Measurements from ENCODE around the gene OR52W1. TPM values are rescaled to one million over a fixed set of nuclear protein-coding genes. Genes with fewer than 3 reads are reported as not detected.

OR52W1 gene
- total RNA-seq, result not detected in 2 replicates

GRCh38 chr11:6199174-6199810, at the start of gene OR52W1:
Gene OR52W1 (plus strand): TSS chr11:6199224. CDS start chr11:6199224, 0 bp downstream.

DNA sequence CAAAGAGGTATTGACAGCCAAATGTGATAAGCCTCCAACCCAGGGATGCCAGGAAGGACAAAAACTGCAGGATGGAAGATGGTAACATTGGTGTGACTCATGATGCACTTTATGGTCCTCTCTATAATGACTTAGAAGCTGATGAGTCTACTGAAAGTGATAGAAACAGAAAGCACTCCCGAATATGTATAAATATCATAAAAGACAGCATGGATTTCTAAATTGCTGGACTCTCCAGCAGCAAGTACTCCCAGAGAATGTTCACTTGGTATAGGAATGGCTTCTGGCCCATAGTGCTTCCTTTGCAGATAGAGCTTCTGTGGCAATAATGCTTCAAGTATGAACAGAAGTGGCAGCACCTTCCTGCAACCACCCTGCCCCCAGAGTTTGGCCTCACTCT, 28.8 kb upstream of the OR52W1 start, which contains the start of gene OR52B2:
Gene OR52B2 (minus strand): TSS at position 101 of the 400 bp plus-strand sequence. CDS start 0 bp downstream, at position 101.

GRCh38 chr11:6205366-6205765, 6.3 kb downstream of the OR52W1 start, which contains the start of gene C11orf42:
Gene C11orf42 (plus strand): TSS chr11:6205557. CDS start chr11:6205616, 59 bp downstream.

DNA sequence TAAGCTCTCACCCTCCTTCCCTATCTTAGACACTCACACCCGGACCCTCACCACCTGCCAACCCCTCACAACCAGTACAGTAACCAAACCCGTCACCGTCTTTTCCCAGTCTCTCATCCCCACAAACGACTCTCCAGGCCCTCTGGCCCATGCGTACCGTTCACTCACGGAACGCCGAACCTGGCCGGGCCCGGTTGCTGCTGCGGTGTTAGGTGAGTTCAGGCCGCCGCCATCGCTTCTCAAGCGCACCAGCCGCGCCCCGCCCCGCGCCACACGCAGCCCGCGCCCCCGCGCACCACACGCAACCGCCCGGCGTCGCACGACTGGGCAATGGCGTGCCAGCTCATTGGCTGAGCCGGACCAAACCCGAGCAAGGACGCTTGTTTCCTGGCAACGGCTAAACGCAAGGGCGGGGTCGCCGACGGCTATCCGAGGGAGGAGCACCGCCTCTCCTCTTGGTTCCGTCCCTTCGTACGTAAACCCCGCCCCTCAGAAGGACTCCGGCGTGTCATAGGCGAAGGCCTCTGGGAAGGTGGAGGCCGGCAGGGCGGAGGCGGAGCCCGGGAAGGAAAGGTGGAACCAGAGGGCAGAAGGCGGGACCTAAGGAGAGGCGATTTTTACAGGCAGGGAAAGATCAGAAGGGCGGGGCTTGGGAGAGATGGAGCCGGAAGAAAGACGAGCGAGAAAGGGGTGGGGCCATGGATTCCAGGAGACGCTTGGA, 35.5 kb downstream of the OR52W1 start, which contains the start of gene FHIP1B:
Gene FHIP1B (minus strand): TSS at position 250 of the 721 bp plus-strand sequence. CDS start 10,120 bp downstream, outside the sequence.

DNA sequence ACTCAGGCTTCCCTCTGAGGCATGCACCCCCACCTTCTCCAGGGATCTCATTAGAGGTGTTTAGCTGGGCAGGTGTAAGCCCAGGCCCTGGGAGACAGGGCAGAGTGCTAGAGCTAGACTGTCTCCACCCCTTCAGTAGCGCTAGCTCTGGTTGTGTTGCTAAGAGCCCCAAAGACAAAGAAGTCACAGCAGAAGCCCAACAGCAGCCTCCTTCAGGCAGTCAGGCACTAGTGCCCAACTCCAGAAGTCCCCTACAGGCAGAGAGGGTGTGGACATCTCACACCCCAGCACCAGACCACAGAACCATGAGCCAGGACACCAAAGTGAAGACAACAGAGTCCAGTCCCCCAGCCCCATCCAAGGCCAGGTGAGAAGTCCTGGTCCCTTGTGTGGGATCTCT, 39.9 kb downstream of the OR52W1 start, which contains the start of gene CNGA4:
Gene CNGA4 (plus strand): TSS at position 188 of the 400 bp plus-strand sequence. CDS start 118 bp downstream, at position 306.

Other genes with a start within 250 kb of the OR52W1 start
- gene OR56A5, start 230.7 kb upstream of the OR52W1 start, total RNA-seq, result not detected in 2 replicates
- gene OR52L1, start 212.2 kb upstream of the OR52W1 start, total RNA-seq, result not detected in 2 replicates
- not detected in 2 replicates for gene OR56A4, start 192.3 kb upstream of the OR52W1 start, total RNA-seq
- gene OR56A1, start 168.5 kb upstream of the OR52W1 start, total RNA-seq, result not detected in 2 replicates
- gene OR56B4, start 91.5 kb upstream of the OR52W1 start, total RNA-seq, result not detected in 2 replicates
- gene OR52B2, start 28.9 kb upstream of the OR52W1 start, total RNA-seq, result not detected in 2 replicates
- gene C11orf42, start 6.3 kb downstream of the OR52W1 start, total RNA-seq, result not detected in 2 replicates
- gene FHIP1B, start 35.4 kb downstream of the OR52W1 start, total RNA-seq, result 21.1 and 25.6 TPM in 2 replicates
- gene CNGA4, start 39.9 kb downstream of the OR52W1 start, total RNA-seq, result 0.16 TPM in 1 of 2 replicates, not detected in the other
- gene CCKBR, start 60.6 kb downstream of the OR52W1 start, total RNA-seq, result not detected in 2 replicates
- 114 and 694 TPM in 2 replicates for gene CAVIN3, start 121.3 kb downstream of the OR52W1 start, total RNA-seq
- 59.0 and 71.1 TPM in 2 replicates for gene SMPD1, start 191.2 kb downstream of the OR52W1 start, total RNA-seq
- 41.0 and 41.1 TPM in 2 replicates for gene APBB1, start 219.9 kb downstream of the OR52W1 start, total RNA-seq
- 1.4 TPM in 1 of 2 replicates, not detected in the other for gene HPX, start 241.8 kb downstream of the OR52W1 start, total RNA-seq

Measured in epithelial cell of alveolus of lung (primary cell).